K562 (cell line): ENCODE data around the gene BTG2. TPM values are rescaled to one million over a fixed set of nuclear protein-coding genes. Genes with fewer than 3 reads are reported as not detected.

Source experiments
- ARID3A ChIP-seq: IDR thresholded peaks from 2 replicates; pipeline ENCODE4 v1.6.1; 2012; ENCODE audit warnings: low read depth, low read length, improper control_type of control experiment, borderline replicate concordance
- CBX8 ChIP-seq: fragments of 200-600 bp; sonication (generic); IDR thresholded peaks from 2 replicates; pipeline ENCODE4 v1.6.1; 2012; ENCODE audit warnings: borderline replicate concordance, mixed run types, low read depth, mild to moderate bottlenecking, moderate library complexity, mixed read lengths, low read length, control low read depth, inconsistent platforms; ENCODE audit not compliant: poor library complexity, severe bottlenecking; ENCODE audit errors: extremely low read depth
- CTCF ChIP-seq, 3 experiments: IDR thresholded peaks in 2 of 3; conservative IDR thresholded peaks in 1 of 3; 2 replicates each; pipeline ENCODE4 v1.5.1; 2011 to 2012; ENCODE audit warnings: low read length in 3 of 3, mild to moderate bottlenecking in 3 of 3, control low read depth in 2 of 3, improper control_type of control experiment in 1 of 3, inconsistent platforms in 1 of 3, low read depth in 1 of 3, mixed read lengths in 1 of 3, moderate library complexity in 1 of 3; ENCODE audit not compliant: insufficient read depth in 2 of 3
- ETV6 ChIP-seq, 3 experiments: fragments of 150-350 bp in 1 of 3; sonication (generic) in 1 of 3; formaldehyde crosslinking in 1 of 3; IDR thresholded peaks; 2 replicates each; pipeline versions ENCODE4 v1.6.1 to v1.8.0; 2014 to 2022; ENCODE audit warnings: borderline replicate concordance in 2 of 3, low read depth in 2 of 3, antibody characterized with exemption in 1 of 3, low read length in 1 of 3, mild to moderate bottlenecking in 1 of 3, missing genetic modification reagents in 1 of 3
- GABPB1 ChIP-seq: sonication (generic); formaldehyde crosslinking; IDR thresholded peaks from 2 replicates; pipeline ENCODE4 v1.8.0; 2022; ENCODE audit warnings: mild to moderate bottlenecking, missing genetic modification reagents
- GTF2A2 ChIP-seq: IDR thresholded peaks from 2 replicates; pipeline ENCODE4 v1.6.1; 2016; ENCODE audit warnings: mild to moderate bottlenecking, missing genetic modification characterization, missing compliant biosample characterization
- HIVEP1 ChIP-seq: fragments of 250-450 bp; sonication (Bioruptor Pico); IDR thresholded peaks from 2 replicates; pipeline ENCODE4 v1.4.0; 2020; ENCODE audit warnings: mild to moderate bottlenecking
- KDM1A ChIP-seq, 2 experiments: fragments of 450-650 bp; IDR thresholded peaks; 2 replicates each; pipeline ENCODE4 v1.6.1; 2016; ENCODE audit warnings: mild to moderate bottlenecking in 2 of 2
- NFIX ChIP-seq: fragments of 250-450 bp; sonication (Bioruptor Pico); IDR thresholded peaks from 2 replicates; pipeline ENCODE4 v1.4.0; 2020; ENCODE audit warnings: low read depth, mild to moderate bottlenecking, moderate library complexity
- PTBP1 ChIP-seq: fragments of 200-400 bp; formaldehyde crosslinking; IDR thresholded peaks from 2 replicates; pipeline ENCODE4 v1.6.1; 2017; ENCODE audit warnings: low read depth, low read length
- RBFOX2 ChIP-seq: fragments of 200-400 bp; formaldehyde crosslinking; IDR thresholded peaks from 2 replicates; pipeline ENCODE4 v1.6.1; 2017; ENCODE audit warnings: low read depth, mild to moderate bottlenecking, low read length, moderate library complexity
- STAT6 ChIP-seq: sonication (generic); formaldehyde crosslinking; IDR thresholded peaks from 2 replicates; pipeline ENCODE4 v1.8.1; 2023; ENCODE audit warnings: mild to moderate bottlenecking, missing genetic modification reagents
- TCFL5 ChIP-seq: fragments of 250-450 bp; sonication (Bioruptor Pico); conservative IDR thresholded peaks from 2 replicates; pipeline ENCODE4 v1.6.1; 2021; ENCODE audit warnings: mild to moderate bottlenecking, moderate library complexity, matching md5 sums
- TFE3 ChIP-seq: fragments of 450-650 bp; formaldehyde crosslinking; IDR thresholded peaks from 2 replicates; pipeline ENCODE4 v1.4.0; 2020; ENCODE audit warnings: mild to moderate bottlenecking, mixed read lengths
- TRIM24 ChIP-seq, 2 experiments: fragments of 450-650 bp; IDR thresholded peaks; 2 replicates each; pipeline ENCODE4 v1.6.1; 2016
- ZNF384 ChIP-seq: IDR thresholded peaks from 2 replicates; pipeline ENCODE4 v1.6.1; 2012; ENCODE audit warnings: low read depth, low read length, improper control_type of control experiment
- ZNF408 ChIP-seq: fragments of 250-450 bp; sonication (Bioruptor Pico); IDR thresholded peaks from 2 replicates; pipeline ENCODE4 v1.4.0; 2020; ENCODE audit warnings: low read depth, mild to moderate bottlenecking, moderate library complexity
- polyA plus RNA-seq, 8 experiments: library from polyadenylated mRNA; depleted of rRNA in 4 of 8; stranded (reverse) in 5 of 8; unstranded in 3 of 8; fragments of >200 nt; fragmentation: Nextera tagmentation in 2 of 8; fragmentation: Illumina TruSeq in 1 of 8; extraction: Ambion mirVana in 2 of 8; extraction: Trizol in 1 of 8; gene quantifications; 2 replicates each; pipeline versions ENCODE4 v1.2.1 to v1.2.3, GENCODE V29; 2011 to 2014; ENCODE audit warnings: inconsistent platforms in 1 of 8, missing spikeins in 1 of 8
- total RNA-seq, 7 experiments: library from RNA; depleted of rRNA in 6 of 7; stranded (reverse); fragments of >200 nt in 6 of 7; fragmentation: Illumina TruSeq in 2 of 7; extraction: Trizol in 2 of 7; gene quantifications; 2 replicates each; pipeline versions ENCODE4 v1.2.1 to v1.2.3, GENCODE V29; 2011 to 2021; ENCODE audit warnings: low replicate concordance in 1 of 7

Gene BTG2
- total and polyA plus RNA-seq, 9 of the 15 experiments (the other 6 are each of a cell fraction or from before 2014, with no cell fraction given) = 2.3 to 41.9 (median 8.7) TPM

GRCh38 chr1:203306089-203306964, 1.0 kb downstream of the BTG2 start (continued):
- TF ChIP-seq GTF2A2 (tag) (no peak), ETV6 (IDR thresholded peaks at IDR 0.05; ENCODE audit: borderline replicate concordance in 1 of 2, low read depth in 2 of 2, low read length in 1 of 2) (peak in 1 of 2 experiments; percentile 84; a peak in 3 of 4 replicates), ETV6 (CRISPR knock-in tag; IDR thresholded peaks at IDR 0.05; ENCODE audit: borderline replicate concordance) (no peak), RBFOX2 (peak; percentile 67), TRIM24 (IDR thresholded peaks at IDR 0.05) (peak; percentile 37 to 62; a peak in 3 of 4 replicates), HIVEP1 (CRISPR knock-in tag) (0 out of 2 replicates have a peak, but pooled peaks have one; percentile 54), GABPB1 (no peak), ARID3A (no peak), KDM1A (IDR thresholded peaks at IDR 0.05) (peak in 1 of 2 experiments; percentile 31; a peak in 1 of 4 replicates), TFE3 (CRISPR knock-in tag) (peak; percentile 34; the same call in 1 of the 2 replicates), PTBP1 (0 out of 2 replicates have a peak, but pooled peaks have one; percentile 29), CTCF (IDR thresholded peaks at IDR 0.05 in 2 of 3, conservative IDR thresholded peaks at IDR 0.05 in 1 of 3; ENCODE audit: insufficient read depth in 2 of 3, low read depth in 1 of 3, low read length in 3 of 3) (peak; percentile 25 to 42 (median 27); a peak in 4 of 6 replicates), NFIX (CRISPR knock-in tag) (no peak), CBX8 (no peak), ZNF384 (no peak), TCFL5 (CRISPR knock-in tag) (no peak), STAT6 (CRISPR knock-in tag) (0 out of 2 replicates have a peak, but pooled peaks have one; percentile 75), ZNF408 (CRISPR knock-in tag) (no peak)
